SW 1271 (cell line): ENCODE data around the gene TRIM33.
"Not testable (repeated sequence)": the region's sequence is repeated elsewhere in the genome, so short reads cannot be mapped to it uniquely, and the experiment has no call there.

Experiments
- DNase-seq, 2 experiments: peaks; one replicate each; lab custom pipeline; 2025; lab: John Stamatoyannopoulos, UW

Gene TRIM33

GRCh38 chr1:114467491-114467890, 43.5 kb downstream of the TRIM33 start:
- DNase-seq = no peak

- no peak for DNase-seq
These were observed 44.5 kb downstream of the TRIM33 start for GRCh38 chr1:114466334-114467014.

- DNase-seq = no peak
These were observed 48.0 kb downstream of the TRIM33 start for GRCh38 chr1:114462963-114463362.

GRCh38 chr1:114462341-114462740, 48.7 kb downstream of the TRIM33 start:
- DNase-seq = no peak

- peak in 1 of 2 experiments; percentile 8 for DNase-seq
These were observed 52.7 kb downstream of the TRIM33 start for GRCh38 chr1:114458237-114458777.

GRCh38 chr1:114457675-114458236, 53.2 kb downstream of the TRIM33 start:
- no peak for DNase-seq

GRCh38 chr1:114456586-114456985, 54.4 kb downstream of the TRIM33 start:
- no peak for DNase-seq

- DNase-seq = no peak
These were observed 55.8 kb downstream of the TRIM33 start for GRCh38 chr1:114455102-114455785.

- DNase-seq = no peak
These were observed 56.5 kb downstream of the TRIM33 start for GRCh38 chr1:114454539-114454938.

- no peak for DNase-seq
These were observed 57.6 kb downstream of the TRIM33 start for GRCh38 chr1:114453361-114453784.

- DNase-seq = no peak
These were observed 62.5 kb downstream of the TRIM33 start for GRCh38 chr1:114448370-114449036.

- no peak for DNase-seq
These were observed 64.8 kb downstream of the TRIM33 start for GRCh38 chr1:114446198-114446597.

GRCh38 chr1:114443226-114443625, 67.8 kb downstream of the TRIM33 start:
- DNase-seq = not testable (repeated sequence)

GRCh38 chr1:114441332-114441731, 69.7 kb downstream of the TRIM33 start:
- no peak for DNase-seq

GRCh38 chr1:114439369-114439768, 71.6 kb downstream of the TRIM33 start:
- no peak for DNase-seq

GRCh38 chr1:114437812-114438211, 73.2 kb downstream of the TRIM33 start:
- DNase-seq = no peak

GRCh38 chr1:114436799-114437198, 74.2 kb downstream of the TRIM33 start:
- no peak for DNase-seq

GRCh38 chr1:114435088-114435715, 75.8 kb downstream of the TRIM33 start:
- no peak for DNase-seq

- no peak for DNase-seq
These were observed 80.0 kb downstream of the TRIM33 start for GRCh38 chr1:114431026-114431425.

GRCh38 chr1:114428083-114428754, 82.8 kb downstream of the TRIM33 start:
- no peak for DNase-seq

GRCh38 chr1:114427612-114428011, 83.4 kb downstream of the TRIM33 start:
- DNase-seq = no peak
